GM21447 (cell line): ENCODE results near the gene REXO1.

Source experiments
- ATAC-seq: cut with Tn5 transposase; IDR thresholded peaks from one replicate; pipeline ENCODE4 v1.9.1; 2021; ENCODE audit not compliant: unreplicated experiment

Gene REXO1

GRCh38 chr19:1860821-1861598, 12.7 kb upstream of the REXO1 start:
- no peak for ATAC-seq

- no peak for ATAC-seq
Observed at GRCh38 chr19:1860042-1860775, 11.9 kb upstream of the REXO1 start.

GRCh38 chr19:1859331-1859781, 11.1 kb upstream of the REXO1 start:
- ATAC-seq, result no peak

GRCh38 chr19:1858412-1859081, 10.3 kb upstream of the REXO1 start:
- ATAC-seq, result no peak

GRCh38 chr19:1857648-1858326, 9.5 kb upstream of the REXO1 start:
- ATAC-seq, result no peak

GRCh38 chr19:1856698-1857603, 8.7 kb upstream of the REXO1 start:
- peak; percentile 30 for ATAC-seq

- ATAC-seq, result no peak
Observed at GRCh38 chr19:1856345-1856697, 8.0 kb upstream of the REXO1 start.

GRCh38 chr19:1855828-1856255, 7.6 kb upstream of the REXO1 start:
- ATAC-seq, result no peak

GRCh38 chr19:1855040-1855827, 7.0 kb upstream of the REXO1 start:
- no peak for ATAC-seq

- no peak for ATAC-seq
Observed at GRCh38 chr19:1854542-1855039, 6.3 kb upstream of the REXO1 start.

- no peak for ATAC-seq
Observed at GRCh38 chr19:1854039-1854541, 5.8 kb upstream of the REXO1 start.

GRCh38 chr19:1853295-1854038, 5.2 kb upstream of the REXO1 start:
- ATAC-seq, result no peak

- ATAC-seq, result no peak
Observed at GRCh38 chr19:1852581-1853128, 4.4 kb upstream of the REXO1 start.

GRCh38 chr19:1851654-1852580, 3.6 kb upstream of the REXO1 start:
- no peak for ATAC-seq

GRCh38 chr19:1850809-1851653, 2.7 kb upstream of the REXO1 start:
- ATAC-seq, result no peak

GRCh38 chr19:1849886-1850398, 1.7 kb upstream of the REXO1 start:
- ATAC-seq, result no peak
